ENCODE measurements around the gene GMNN.
"Not testable (repeated sequence)": the region's sequence is repeated elsewhere in the genome, so short reads cannot be mapped to it uniquely, and the experiment has no call there.

Gene GMNN

DNA sequence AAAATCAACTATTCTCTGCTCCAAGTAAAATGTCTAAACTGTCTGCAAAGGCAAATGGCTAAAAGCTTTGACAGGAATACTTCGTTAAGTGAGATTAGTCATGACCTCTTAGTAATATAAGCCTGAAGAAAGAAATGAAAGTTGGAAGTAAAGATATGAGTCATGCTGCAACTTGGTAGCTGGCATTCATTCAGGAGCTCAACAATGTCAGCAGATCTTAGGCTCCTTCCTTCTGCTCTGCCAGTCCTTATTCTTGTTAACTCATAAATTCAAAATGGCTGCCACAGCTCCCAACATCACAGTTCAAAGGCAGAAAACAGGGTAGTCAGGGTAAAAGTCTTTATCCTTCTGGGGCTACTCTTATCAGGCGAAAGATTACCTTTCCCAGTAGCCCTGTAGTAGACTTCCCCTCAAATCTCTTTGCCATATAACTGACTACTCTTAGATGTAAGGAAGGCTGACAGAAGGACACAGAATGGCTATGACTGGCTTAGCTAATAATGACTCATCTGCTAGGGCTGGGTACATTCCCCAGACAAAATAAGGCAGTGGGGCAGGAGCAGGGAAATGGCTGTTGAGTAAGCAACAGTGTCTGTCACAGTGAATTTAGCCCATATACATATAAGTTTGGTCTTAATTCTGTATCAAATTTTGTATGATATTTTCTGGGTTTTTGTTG is 31.3 kb upstream of the GMNN start:
- peak overlapping the region; percentile 21 for H3K4me3 ChIP-seq (ENCODE audit: control insufficient read depth, low read depth, low read length)
- peak; percentile 99 for DNase-seq (ENCODE audit: low read depth)
- TF ChIP-seq, protein P1, sequence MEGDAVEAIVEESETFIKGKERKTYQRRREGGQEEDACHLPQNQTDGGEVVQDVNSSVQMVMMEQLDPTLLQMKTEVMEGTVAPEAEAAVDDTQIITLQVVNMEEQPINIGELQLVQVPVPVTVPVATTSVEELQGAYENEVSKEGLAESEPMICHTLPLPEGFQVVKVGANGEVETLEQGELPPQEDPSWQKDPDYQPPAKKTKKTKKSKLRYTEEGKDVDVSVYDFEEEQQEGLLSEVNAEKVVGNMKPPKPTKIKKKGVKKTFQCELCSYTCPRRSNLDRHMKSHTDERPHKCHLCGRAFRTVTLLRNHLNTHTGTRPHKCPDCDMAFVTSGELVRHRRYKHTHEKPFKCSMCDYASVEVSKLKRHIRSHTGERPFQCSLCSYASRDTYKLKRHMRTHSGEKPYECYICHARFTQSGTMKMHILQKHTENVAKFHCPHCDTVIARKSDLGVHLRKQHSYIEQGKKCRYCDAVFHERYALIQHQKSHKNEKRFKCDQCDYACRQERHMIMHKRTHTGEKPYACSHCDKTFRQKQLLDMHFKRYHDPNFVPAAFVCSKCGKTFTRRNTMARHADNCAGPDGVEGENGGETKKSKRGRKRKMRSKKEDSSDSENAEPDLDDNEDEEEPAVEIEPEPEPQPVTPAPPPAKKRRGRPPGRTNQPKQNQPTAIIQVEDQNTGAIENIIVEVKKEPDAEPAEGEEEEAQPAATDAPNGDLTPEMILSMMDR (conservative IDR thresholded peaks at IDR 0.05; ENCODE audit: control insufficient read depth, insufficient read depth, low read depth, low read length), result no peak

DNA sequence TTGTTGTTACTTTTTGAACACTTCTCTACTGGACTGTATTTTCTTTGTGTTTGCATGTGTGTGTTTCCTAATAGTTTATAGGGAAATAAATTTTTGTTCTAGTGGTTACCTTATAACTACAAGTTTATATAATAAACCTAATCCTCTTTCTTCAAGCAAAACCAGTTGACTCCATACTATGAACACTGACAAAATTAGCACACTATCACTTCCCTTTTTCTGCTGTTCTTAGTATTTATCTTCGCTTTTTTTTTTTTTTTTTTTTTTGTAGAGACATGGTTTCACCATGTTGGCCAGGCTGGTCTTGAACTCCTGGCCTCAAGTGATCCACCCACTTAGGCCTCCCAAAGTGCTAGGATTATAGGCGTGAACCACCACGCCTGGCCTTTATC is 30.8 kb upstream of the GMNN start:
- no peak for DNase-seq (ENCODE audit: low read depth)
- TF ChIP-seq, protein P1 (conservative IDR thresholded peaks at IDR 0.05; ENCODE audit: control insufficient read depth, insufficient read depth, low read depth, low read length), result no peak
- H3K4me3 ChIP-seq (ENCODE audit: control insufficient read depth, low read depth, low read length), result no peak overlapping the region

DNA sequence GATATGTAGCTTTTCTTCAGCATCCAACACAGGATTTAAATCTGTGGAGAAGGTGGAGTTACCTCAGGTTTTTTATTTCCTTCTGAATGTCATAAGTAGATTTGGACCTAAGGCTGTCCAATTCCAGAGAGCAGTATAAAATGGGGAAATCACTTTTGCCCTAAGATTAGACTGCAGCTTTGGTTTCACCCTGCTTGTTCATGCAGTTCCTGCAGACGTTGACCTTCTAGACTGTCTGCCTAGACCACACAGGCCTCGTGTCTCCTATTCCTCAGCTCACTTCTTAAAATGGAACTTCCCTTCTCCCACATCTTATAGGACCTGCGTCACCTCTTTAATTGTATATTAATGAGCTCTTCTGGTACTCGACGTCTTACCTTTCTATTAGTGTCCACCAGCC is 29.8 kb upstream of the GMNN start:
- DNase-seq (ENCODE audit: low read depth), result no peak
- TF ChIP-seq, protein P1 (conservative IDR thresholded peaks at IDR 0.05; ENCODE audit: control insufficient read depth, insufficient read depth, low read depth, low read length), result no peak
- H3K4me3 ChIP-seq (ENCODE audit: control insufficient read depth, low read depth, low read length), result no peak overlapping the region

DNA sequence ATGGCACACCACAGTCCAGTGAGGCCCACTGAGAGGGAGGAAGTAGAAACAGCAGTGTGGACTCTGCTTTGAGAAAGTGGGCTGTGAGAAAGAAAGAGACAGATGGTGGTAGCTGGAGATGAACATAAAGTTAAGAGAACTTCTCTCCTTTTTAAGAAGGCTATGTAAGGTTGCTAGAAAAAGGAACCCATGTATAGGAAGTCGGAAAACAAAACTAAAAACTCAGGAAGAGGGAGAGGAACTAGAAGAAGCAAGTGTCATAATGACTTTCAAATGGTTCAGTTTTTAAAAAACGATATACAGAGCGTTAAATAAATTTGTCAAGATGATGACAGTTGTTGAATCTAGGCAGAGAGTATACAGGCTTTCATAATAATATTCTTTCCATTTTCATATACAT is 25.4 kb upstream of the GMNN start:
- no peak for DNase-seq (ENCODE audit: low read depth)
- TF ChIP-seq, protein P1 (conservative IDR thresholded peaks at IDR 0.05; ENCODE audit: control insufficient read depth, insufficient read depth, low read depth, low read length), result no peak
- H3K4me3 ChIP-seq (ENCODE audit: control insufficient read depth, low read depth, low read length), result no peak overlapping the region

DNA sequence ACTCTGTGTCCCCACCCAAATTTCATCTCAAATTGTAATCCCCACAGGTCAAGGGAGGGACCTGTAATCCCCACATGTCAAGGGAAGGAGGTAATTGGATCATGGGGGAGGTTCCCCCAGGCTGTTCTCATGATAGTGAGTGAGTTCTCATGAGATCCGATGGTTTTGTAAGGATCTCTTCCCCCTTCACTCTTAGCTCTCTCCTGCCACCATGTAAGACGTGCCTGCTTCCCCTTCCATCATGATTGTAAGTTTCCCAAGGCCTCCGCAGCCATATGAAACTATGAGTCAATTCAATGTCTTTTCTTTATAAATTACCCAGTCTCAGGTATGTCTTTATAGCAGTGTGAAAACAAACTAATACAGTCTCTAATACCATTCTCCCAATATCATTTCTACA is 23.9 kb upstream of the GMNN start:
- not testable (repeated sequence) for H3K4me3 ChIP-seq (ENCODE audit: control insufficient read depth, low read depth, low read length); DNase-seq (ENCODE audit: low read depth)

DNA sequence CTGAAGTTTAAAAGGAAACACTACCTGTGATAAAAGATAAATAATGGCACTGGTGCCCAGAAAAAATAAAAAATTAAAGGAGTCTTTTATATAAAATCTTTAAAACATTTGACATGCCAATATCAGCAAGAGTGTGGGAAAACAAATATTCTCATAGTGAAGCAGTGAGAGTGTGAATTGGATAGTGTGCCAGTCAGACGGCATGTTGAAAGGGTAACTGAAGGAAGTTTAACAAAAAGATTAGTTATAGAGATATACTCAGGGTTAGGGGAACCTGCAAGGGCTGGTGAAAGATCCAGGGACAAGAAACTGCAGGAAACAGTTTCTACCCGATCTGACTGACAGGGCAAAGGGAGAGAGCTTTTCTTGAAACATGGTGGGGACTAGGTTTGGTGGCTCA is 22.2 kb upstream of the GMNN start:
- no peak for DNase-seq (ENCODE audit: low read depth)
- H3K4me3 ChIP-seq (ENCODE audit: control insufficient read depth, low read depth, low read length), result no peak overlapping the region
- TF ChIP-seq, protein P1 (conservative IDR thresholded peaks at IDR 0.05; ENCODE audit: control insufficient read depth, insufficient read depth, low read depth, low read length), result no peak

DNA sequence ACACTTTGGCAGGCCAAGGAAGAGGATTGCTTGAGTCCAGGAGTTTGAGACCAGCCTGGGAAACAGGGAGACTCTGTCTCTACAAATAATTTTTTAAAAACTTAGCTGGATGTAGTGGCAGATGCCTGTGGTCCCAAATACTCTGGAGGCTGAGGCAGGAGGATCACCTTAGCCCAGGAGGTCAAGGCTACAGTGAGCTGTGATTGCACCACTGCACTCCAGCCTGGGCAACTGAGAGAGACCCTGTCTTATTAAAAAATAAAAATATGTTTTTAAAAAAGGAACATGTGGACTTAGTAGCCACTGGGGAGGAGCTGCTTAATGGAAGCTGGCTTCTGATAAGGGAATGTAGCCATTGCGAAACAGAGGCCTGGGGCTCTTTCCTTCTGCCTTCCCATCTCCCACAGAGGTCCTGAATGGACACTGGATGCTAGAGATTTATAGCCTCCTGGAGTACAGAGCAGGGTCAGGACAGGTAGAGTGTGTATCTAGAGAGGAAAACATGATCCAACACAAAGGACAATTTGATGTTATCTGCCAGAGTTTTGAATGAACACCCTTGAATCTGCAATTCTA is 21.7 kb upstream of the GMNN start:
- no peak overlapping the region for H3K4me3 ChIP-seq (ENCODE audit: control insufficient read depth, low read depth, low read length)
- TF ChIP-seq, protein P1 (conservative IDR thresholded peaks at IDR 0.05; ENCODE audit: control insufficient read depth, insufficient read depth, low read depth, low read length), result no peak
- no peak for DNase-seq (ENCODE audit: low read depth)
